Islet of Langerhans (tissue), 1 donor: ENCODE data around the gene CCNT2.
"Not testable (repeated sequence)": the region's sequence is repeated elsewhere in the genome, so short reads cannot be mapped to it uniquely, and the experiment has no call there.

Experiments used
- FAIRE-seq: peaks from one replicate; lab custom pipeline; 2011; peaks lifted over from hg19 to GRCh38; lab: Jason Lieb, UNC

The CCNT2 gene

GRCh38 chr2:134918526-134919340, at the start of gene CCNT2:
Gene CCNT2 (plus strand): TSS chr2:134918822. CDS start chr2:134918855, 33 bp downstream.
- peak; percentile 51 for FAIRE-seq

DNA sequence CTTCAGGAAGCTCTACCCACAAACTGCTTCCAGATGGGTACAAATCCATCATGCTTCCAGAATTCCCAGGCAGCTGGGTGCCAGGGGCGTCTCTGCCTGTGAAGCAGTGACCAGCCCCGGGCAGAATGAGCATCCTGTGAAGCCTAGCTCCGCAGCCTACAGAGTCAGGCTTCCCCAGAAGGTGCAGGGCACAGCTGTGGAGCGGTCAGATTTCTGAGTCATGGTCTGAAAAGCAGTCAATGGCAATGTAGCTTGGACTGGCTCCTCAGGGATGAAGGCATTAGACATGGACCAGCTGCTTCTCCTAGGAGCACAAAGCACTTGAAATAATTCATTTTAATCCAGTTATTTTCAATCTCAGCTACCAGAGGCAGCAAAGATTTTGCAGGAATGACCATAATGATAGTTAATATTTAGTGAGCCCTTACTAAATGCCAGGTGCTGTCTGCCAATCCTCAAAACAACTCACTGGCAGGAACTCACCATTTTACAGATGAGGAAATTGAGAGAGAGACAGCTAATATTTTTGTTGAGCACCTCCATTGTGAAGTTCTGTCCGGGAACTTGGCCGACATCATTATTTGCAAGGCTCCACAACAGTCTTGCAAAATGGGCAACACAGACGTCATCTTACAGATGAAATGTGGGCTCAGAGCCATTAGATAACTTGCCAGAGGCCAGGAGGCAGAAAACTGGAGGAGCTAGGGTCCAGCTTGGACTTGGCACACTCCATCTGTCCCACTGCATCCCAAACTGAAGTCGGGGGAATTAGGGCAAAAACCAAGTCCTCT, 48.5 kb upstream of the CCNT2 start:
- FAIRE-seq, result no peak

- no peak for FAIRE-seq
These were observed 45.5 kb upstream of the CCNT2 start for GRCh38 chr2:134873152-134873551.

DNA sequence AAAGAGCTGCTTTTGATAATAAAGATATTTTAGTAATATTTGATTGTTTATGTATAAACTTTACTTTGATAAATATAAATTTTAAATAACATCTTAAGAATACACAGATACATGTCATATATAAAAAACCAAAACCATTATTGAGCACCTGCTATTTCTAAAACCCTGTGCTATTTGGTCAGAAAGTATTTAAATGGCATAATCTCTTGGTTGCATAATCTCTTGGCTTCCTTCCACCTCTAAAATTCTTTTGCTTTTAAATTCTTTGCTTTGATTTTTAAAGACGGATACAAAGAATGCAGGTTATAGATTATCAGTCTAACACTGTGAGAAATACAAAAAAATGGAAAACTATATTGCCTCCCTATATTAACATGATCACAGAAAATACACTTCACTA, 43.3 kb upstream of the CCNT2 start:
- FAIRE-seq, result no peak

GRCh38 chr2:134882773-134883172, 35.8 kb upstream of the CCNT2 start:
- FAIRE-seq, result no peak

GRCh38 chr2:134883552-134884293, 34.9 kb upstream of the CCNT2 start:
- peak; percentile 38 for FAIRE-seq

DNA sequence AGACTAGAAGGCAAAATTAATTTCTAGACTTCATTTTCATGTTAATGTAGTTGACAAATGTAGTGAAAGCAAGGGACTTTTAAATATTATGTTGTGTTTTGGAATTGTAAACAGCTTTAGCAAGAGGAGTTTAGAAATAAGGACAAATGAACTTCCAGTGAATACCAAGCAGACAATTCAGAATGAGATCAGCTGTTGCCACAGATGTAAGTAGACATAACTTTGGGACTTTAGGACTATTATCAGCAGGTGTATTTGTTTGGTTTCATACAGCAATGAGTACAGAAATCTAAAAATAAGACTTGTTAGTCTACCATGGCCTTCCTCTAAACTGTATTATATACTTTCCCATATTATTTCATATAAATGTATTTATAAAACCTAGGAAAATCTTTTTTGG, 34.2 kb upstream of the CCNT2 start:
- no peak for FAIRE-seq

- no peak for FAIRE-seq
These were observed 26.2 kb upstream of the CCNT2 start for GRCh38 chr2:134892282-134893035.

DNA sequence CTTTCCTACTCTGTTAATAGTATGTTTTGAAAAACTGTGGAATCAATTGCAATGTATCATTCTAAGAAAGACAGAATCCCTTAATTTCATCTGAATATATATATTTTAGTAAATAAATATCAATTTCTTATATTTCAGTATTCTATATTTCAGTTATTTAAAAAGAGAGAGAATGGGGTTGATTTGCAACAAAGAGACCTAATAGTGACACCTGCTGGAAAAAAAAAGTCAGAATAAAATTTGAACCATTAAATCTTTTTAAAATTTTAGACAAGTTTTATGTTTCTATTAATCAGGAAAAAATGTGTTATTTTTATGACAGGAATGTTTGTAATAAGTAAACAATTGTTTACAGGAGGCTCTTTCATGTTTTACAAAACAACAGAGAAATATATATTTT, 20.7 kb upstream of the CCNT2 start:
- peak; percentile 100 for FAIRE-seq

- peak; percentile 80 for FAIRE-seq
These were observed 19.4 kb upstream of the CCNT2 start for GRCh38 chr2:134899204-134899603.

DNA sequence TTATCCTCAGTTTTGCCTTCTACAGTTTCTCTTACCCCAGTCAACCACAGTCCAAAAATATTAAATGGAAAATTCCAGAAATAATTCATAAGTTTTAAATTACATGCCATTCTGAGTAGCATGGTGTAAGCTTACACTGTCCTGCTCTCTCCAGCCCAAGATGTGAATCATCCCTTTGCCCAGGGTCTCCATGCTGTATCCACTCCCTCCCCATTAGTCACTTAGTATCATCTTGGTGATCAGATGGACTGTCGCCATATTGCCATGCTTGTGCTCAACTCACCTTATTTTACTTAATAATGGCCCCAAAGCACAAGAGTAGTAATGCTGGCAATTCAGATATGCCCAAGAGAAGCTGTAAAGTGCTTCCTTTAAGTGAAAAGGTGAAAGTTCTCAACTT, 18.5 kb upstream of the CCNT2 start:
- no peak for FAIRE-seq

DNA sequence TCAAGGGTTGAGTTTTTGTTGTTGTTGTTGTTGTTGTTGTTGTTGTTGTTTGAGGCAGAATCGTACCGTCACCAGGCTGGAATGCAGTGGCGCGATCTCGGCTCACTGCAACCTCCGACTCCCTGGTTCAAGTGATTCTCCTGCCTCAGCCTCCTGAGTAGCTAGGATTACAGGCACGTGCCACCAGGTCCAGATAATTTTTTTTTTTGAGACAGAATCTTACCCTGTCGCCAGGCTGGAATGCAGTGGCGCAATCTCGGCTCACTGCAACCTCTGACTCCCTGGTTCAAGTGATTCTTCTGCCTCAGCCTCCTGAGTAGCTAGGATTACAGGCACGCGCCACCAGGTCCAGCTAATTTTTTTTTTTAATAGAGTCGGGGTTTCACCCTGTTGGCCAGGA, 14.9 kb upstream of the CCNT2 start:
- FAIRE-seq, result not testable (repeated sequence)

GRCh38 chr2:134905168-134905567, 13.5 kb upstream of the CCNT2 start:
- no peak for FAIRE-seq

DNA sequence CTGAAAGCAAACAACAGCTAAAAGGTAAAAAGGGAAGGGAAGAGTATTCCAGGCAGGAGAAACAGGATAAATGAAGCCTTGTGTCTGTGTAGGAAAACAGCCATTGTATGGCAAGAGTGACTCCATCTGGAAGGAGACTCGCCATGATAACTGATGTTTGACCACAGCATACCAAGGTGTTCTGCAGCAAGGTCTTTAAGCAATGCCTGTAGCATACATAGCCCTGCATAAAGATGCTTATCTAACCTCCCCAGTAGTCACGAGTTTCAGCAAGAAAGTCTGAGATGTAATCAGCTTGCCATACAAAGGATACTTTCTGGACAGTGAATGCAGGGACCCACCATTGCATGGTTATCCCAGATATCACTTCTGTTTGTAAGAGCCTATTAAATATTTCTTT, 11.9 kb upstream of the CCNT2 start:
- FAIRE-seq, result no peak

DNA sequence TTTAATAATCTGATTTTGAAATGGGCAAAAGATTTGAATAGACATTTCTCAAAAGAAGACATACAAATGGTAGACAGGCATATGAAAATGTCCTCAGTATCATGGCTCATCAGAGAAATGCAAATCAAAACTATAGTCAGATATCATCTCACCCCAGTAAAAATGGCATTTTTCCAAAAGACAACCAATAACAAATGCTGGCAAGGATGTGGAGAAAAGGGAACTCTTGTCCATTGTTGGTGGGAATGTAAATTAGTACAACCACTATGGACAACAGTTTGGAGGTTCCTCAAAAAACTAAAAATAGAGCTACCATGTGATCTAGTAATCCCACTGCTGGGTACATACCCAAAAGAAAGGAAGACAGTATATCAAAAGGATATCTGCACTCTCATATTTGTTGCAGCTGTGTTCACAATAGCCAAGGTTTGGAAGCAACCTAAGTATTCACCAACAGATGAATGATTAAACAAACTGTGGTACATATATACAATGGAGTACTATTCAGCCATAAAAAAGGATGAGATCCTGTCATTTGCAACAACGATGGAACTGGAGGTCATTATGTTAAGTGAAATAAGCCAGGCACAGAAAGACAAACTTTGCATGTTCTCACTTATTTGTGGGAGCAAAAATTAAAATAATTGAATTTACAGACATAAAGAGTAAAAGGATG, 11.0 kb upstream of the CCNT2 start:
- FAIRE-seq, result not testable (repeated sequence)

GRCh38 chr2:134910763-134911399, 7.7 kb upstream of the CCNT2 start:
- FAIRE-seq, result no peak

- no peak for FAIRE-seq
These were observed 7.2 kb upstream of the CCNT2 start for GRCh38 chr2:134911400-134911785.

- FAIRE-seq, result no peak
These were observed 6.3 kb upstream of the CCNT2 start for GRCh38 chr2:134912361-134912760.

- FAIRE-seq, result no peak
These were observed 1.2 kb upstream of the CCNT2 start for GRCh38 chr2:134917360-134917865.

GRCh38 chr2:134917888-134918525, 615 bp upstream of the CCNT2 start:
- peak; percentile 73 for FAIRE-seq
